GM12878 (cell line): ENCODE results near the gene SPTBN1. TPM values are rescaled to one million over a fixed set of nuclear protein-coding genes. Genes with fewer than 3 reads are reported as not detected.

ENCODE experiments used
- ATF2 ChIP-seq: IDR thresholded peaks from 2 replicates; pipeline ENCODE4 v1.6.1; 2012; ENCODE audit warnings: low read length, inconsistent platforms
- ATF3 ChIP-seq: IDR thresholded peaks from 2 replicates; pipeline ENCODE4 v1.6.1; 2011; ENCODE audit warnings: low read depth, mild to moderate bottlenecking, low read length, moderate library complexity, borderline replicate concordance; ENCODE audit errors: extremely low read depth
- ESRRA ChIP-seq: IDR thresholded peaks from 2 replicates; pipeline ENCODE4 v1.6.1; 2012; ENCODE audit warnings: mild to moderate bottlenecking, low read length, improper control_type of control experiment
- FOXK2 ChIP-seq: fragments of 450-650 bp; IDR thresholded peaks from 2 replicates; pipeline ENCODE4 v1.6.1; 2017; ENCODE audit warnings: mild to moderate bottlenecking, moderate library complexity
- HDAC2 ChIP-seq: fragments of 200-600 bp; sonication (generic); IDR thresholded peaks from 2 replicates; pipeline ENCODE4 v1.6.1; 2017
- NFIC ChIP-seq: IDR thresholded peaks from 2 replicates; pipeline ENCODE4 v1.6.1; 2012; ENCODE audit warnings: low read depth, mild to moderate bottlenecking, inconsistent platforms, low read length, moderate library complexity
- NR2F1 ChIP-seq: fragments of 450-650 bp; conservative IDR thresholded peaks from 2 replicates; pipeline ENCODE4 v1.6.1; 2017; ENCODE audit warnings: mild to moderate bottlenecking
- PAX5 ChIP-seq: IDR thresholded peaks from 2 replicates; pipeline ENCODE4 v1.6.1; 2011; ENCODE audit warnings: low read depth, low read length, borderline replicate concordance
- PML ChIP-seq: IDR thresholded peaks from 2 replicates; pipeline ENCODE4 v1.6.1; 2012; ENCODE audit warnings: low read length, inconsistent platforms
- POLR2AphosphoS5 ChIP-seq: IDR thresholded peaks from 2 replicates; pipeline ENCODE4 v1.6.1; 2011; ENCODE audit warnings: mild to moderate bottlenecking, low read length, inconsistent platforms
- REST ChIP-seq: IDR thresholded peaks from 2 replicates; pipeline ENCODE4 v1.6.1; 2012; ENCODE audit warnings: mild to moderate bottlenecking, low read depth, low read length
- SRF ChIP-seq, 2 experiments: IDR thresholded peaks; 2 replicates each; pipeline ENCODE4 v1.6.1; 2011; ENCODE audit warnings: low read depth in 2 of 2, low read length in 2 of 2, mild to moderate bottlenecking in 1 of 2, moderate library complexity in 1 of 2
- TAF1 ChIP-seq: IDR thresholded peaks from 2 replicates; pipeline ENCODE4 v1.6.1; 2011; ENCODE audit warnings: mild to moderate bottlenecking, low read depth, low read length, borderline replicate concordance
- TBL1XR1 ChIP-seq: IDR thresholded peaks from 2 replicates; pipeline ENCODE4 v1.6.1; 2012; ENCODE audit warnings: low read depth, low read length, improper control_type of control experiment
- polyA plus RNA-seq, 11 experiments: library from polyadenylated mRNA; depleted of rRNA in 4 of 11; unstranded in 6 of 11; stranded (reverse) in 5 of 11; fragments of >200 nt; fragmentation: Nextera tagmentation in 4 of 11; fragmentation: Illumina TruSeq in 1 of 11; extraction: Ambion mirVana in 4 of 11; extraction: Trizol in 1 of 11; gene quantifications; 1 replicate in 1 of 11; 2 replicates in 10 of 11; pipeline versions ENCODE4 v1.2.1 to v1.2.3, GENCODE V29; 2011 to 2016; ENCODE audit warnings: inconsistent platforms in 2 of 11, missing spikeins in 2 of 11, low read depth in 1 of 11
- total RNA-seq, 4 experiments: library from RNA; depleted of rRNA in 3 of 4; stranded (reverse); fragments of >200 nt in 3 of 4; fragmentation: Illumina TruSeq in 1 of 4; extraction: Trizol in 1 of 4; gene quantifications; 2 replicates each; pipeline versions ENCODE4 v1.2.1 to v1.2.3, GENCODE V29; 2013 to 2021
- TF ChIP-seq, protein P1 (sequence below): fragments of 450-650 bp; IDR thresholded peaks from 2 replicates; pipeline ENCODE4 v1.6.1; 2017; ENCODE audit warnings: mild to moderate bottlenecking, low read depth, inconsistent platforms; ENCODE audit not compliant: poor library complexity, severe bottlenecking
- TF ChIP-seq, protein P2 (sequence below): fragments of 450-650 bp; IDR thresholded peaks from 2 replicates; pipeline ENCODE4 v1.6.1; 2016; ENCODE audit warnings: mild to moderate bottlenecking

SPTBN1 gene
- total and polyA plus RNA-seq, 10 of the 15 experiments (the other 5 are each of a cell fraction or from before 2014, with no cell fraction given) = 20.6 to 154 (median 76.7) TPM

DNA sequence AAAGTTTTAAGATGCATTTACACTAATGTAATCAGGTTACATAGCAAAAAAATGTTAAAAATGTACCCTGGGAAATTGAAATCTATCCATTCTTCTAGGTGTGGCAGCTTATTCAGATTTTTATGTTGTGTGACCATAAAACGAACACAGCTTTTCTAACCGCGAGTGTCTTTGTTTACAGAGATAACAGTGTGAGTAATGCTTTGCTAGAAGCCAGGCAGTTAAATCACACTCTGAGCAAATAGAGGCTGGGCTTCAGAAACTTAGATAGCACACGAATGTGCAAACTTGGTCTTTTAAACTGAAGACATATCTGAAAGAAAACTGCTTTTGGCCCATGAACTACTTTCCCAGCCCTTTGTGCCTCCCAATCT lies 116.1 kb downstream of the SPTBN1 start (continued):
- TF ChIP-seq NFIC = no peak; the same call in 1 of the 2 replicates
- no peak for TF ChIP-seq REST
- TF ChIP-seq, protein P1, sequence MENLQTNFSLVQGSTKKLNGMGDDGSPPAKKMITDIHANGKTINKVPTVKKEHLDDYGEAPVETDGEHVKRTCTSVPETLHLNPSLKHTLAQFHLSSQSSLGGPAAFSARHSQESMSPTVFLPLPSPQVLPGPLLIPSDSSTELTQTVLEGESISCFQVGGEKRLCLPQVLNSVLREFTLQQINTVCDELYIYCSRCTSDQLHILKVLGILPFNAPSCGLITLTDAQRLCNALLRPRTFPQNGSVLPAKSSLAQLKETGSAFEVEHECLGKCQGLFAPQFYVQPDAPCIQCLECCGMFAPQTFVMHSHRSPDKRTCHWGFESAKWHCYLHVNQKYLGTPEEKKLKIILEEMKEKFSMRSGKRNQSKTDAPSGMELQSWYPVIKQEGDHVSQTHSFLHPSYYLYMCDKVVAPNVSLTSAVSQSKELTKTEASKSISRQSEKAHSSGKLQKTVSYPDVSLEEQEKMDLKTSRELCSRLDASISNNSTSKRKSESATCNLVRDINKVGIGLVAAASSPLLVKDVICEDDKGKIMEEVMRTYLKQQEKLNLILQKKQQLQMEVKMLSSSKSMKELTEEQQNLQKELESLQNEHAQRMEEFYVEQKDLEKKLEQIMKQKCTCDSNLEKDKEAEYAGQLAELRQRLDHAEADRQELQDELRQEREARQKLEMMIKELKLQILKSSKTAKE = no peak
- peak; percentile 68 for TF ChIP-seq FOXK2
- no peak for TF ChIP-seq ATF3
- peak; percentile 44; the same call in 1 of the 2 replicates for TF ChIP-seq ATF2
- TF ChIP-seq PML = peak; percentile 49; the same call in 1 of the 2 replicates
- TF ChIP-seq HDAC2 = no peak
- peak in 1 of 2 experiments; percentile 48; a peak in 1 of 4 replicates for TF ChIP-seq SRF (IDR thresholded peaks at IDR 0.05; ENCODE audit: low read depth in 2 of 2, low read length in 2 of 2)
- no peak for TF ChIP-seq PAX5
- peak; percentile 15; the same call in 1 of the 2 replicates for TF ChIP-seq TBL1XR1
- no peak for TF ChIP-seq NR2F1
- TF ChIP-seq POLR2AphosphoS5 = peak; percentile 30; the same call in 1 of the 2 replicates
- TF ChIP-seq, protein P2, sequence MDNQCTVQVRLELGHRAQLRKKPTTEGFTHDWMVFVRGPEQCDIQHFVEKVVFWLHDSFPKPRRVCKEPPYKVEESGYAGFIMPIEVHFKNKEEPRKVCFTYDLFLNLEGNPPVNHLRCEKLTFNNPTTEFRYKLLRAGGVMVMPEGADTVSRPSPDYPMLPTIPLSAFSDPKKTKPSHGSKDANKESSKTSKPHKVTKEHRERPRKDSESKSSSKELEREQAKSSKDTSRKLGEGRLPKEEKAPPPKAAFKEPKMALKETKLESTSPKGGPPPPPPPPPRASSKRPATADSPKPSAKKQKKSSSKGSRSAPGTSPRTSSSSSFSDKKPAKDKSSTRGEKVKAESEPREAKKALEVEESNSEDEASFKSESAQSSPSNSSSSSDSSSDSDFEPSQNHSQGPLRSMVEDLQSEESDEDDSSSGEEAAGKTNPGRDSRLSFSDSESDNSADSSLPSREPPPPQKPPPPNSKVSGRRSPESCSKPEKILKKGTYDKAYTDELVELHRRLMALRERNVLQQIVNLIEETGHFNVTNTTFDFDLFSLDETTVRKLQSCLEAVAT = peak; percentile 97
- no peak for TF ChIP-seq ESRRA
- TF ChIP-seq TAF1 = 0 out of 2 replicates have a peak, but pooled peaks have one; percentile 46
